ENCODE results near the gene HES2.

DNA sequence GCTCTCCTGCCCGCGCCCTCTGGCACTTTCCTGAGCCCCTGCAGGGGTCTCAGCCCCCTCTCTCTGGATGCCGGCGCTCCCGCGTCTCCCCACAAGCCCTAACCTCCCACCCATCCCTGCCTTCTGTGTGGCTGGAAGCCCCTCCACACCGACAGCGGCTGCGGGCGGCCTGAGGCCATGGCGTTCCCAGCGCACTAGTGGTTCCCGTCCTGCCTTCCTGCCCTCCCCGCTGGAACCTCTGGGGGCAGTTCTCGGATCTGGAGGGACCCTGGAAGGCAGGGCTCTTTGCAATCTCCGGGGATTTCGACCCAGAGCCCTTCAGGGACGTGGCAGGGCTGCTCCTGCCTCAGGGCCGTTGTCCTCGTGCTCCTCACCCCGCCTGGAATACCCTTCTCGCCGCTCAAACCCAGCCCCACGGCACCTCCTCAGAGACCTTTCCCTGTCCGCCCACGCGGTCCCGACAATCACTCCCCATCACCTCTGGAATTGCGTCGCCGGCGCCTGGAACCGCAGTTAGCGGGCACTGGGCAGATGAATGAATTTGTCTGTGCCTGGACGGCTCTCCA lies 4.4 kb upstream of the HES2 start:
- TF ChIP-seq MAZ (IDR thresholded peaks at IDR 0.05; ENCODE audit: borderline replicate concordance, low read depth, low read length) (no peak), MAX (IDR thresholded peaks at IDR 0.05) (no peak)
- TF ChIP-seq, protein P1, sequence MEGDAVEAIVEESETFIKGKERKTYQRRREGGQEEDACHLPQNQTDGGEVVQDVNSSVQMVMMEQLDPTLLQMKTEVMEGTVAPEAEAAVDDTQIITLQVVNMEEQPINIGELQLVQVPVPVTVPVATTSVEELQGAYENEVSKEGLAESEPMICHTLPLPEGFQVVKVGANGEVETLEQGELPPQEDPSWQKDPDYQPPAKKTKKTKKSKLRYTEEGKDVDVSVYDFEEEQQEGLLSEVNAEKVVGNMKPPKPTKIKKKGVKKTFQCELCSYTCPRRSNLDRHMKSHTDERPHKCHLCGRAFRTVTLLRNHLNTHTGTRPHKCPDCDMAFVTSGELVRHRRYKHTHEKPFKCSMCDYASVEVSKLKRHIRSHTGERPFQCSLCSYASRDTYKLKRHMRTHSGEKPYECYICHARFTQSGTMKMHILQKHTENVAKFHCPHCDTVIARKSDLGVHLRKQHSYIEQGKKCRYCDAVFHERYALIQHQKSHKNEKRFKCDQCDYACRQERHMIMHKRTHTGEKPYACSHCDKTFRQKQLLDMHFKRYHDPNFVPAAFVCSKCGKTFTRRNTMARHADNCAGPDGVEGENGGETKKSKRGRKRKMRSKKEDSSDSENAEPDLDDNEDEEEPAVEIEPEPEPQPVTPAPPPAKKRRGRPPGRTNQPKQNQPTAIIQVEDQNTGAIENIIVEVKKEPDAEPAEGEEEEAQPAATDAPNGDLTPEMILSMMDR (IDR thresholded peaks at IDR 0.05): no peak

Measured in A549 (cell line).